ENCODE data around the gene SPOCD1.
"Not testable (repeated sequence)": the region's sequence is repeated elsewhere in the genome, so short reads cannot be mapped to it uniquely, and the experiment has no call there.

SPOCD1 gene

DNA sequence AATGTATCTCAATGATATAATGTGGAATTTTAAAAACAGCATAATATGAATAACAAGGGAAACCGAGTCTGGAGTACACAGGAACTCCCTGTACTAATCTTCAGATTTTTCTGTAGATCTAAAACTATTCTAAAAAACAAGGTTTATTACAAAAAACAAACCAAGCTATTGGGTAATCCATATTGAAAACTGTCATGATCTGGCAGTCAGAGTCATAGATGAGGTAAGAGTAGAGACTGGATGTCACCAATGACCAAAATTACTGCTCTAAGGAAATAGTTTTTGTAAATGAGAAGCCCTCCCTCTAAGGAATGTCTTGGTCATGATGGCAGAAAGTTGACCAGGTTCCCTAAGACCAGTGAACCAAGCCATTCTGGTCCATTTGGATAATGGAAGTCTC is 2.4 kb upstream of the SPOCD1 start:
- Histone ChIP-seq H3K27me3 (ENCODE audit: low read depth) (no peaks in the 10 kb centered on the region), H3K9me3 (no peaks in the 10 kb centered on the region), H3K36me3 (replicated peaks) (no peaks in the 10 kb centered on the region), H3K4me3 (no peak overlapping the region), H3K4me1 (0 out of 2 replicates have a peak, but pooled peaks cover 2% of the 10 kb centered on the region)
- in situ Hi-C loops (cut with MboI; ENCODE audit: low sequenced_read_pairs), result no loop called here
- no peak for DNase-seq (ENCODE audit: low spot score in 2 of 2)

- H3K4me1 ChIP-seq; in situ Hi-C loops (cut with MboI; ENCODE audit: low sequenced_read_pairs); H3K4me3 ChIP-seq; DNase-seq (ENCODE audit: low spot score in 2 of 2); H3K9me3 ChIP-seq; H3K36me3 ChIP-seq (replicated peaks); H3K27me3 ChIP-seq (ENCODE audit: low read depth): not testable (repeated sequence)
Measured at GRCh38 chr1:31816947-31817346, 1.1 kb upstream of the SPOCD1 start.

DNA sequence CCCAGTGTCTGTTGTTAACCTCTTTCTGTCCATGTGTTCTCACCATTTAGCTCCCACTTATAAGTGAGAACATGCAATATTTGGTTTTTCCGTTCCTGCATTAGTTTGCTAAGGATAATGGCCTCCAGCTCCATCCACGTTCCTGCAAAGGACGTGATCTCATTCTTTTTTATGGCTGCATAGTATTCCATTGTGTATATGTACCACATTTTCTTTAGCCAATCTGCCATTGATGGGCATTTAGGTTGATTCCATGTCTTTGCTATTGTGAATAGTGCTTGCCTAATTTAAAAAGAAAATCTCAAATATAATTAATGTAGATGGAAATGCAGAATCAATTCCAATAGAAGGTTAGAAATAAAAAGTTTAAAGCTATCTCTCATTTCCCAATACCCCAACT is 679 bp upstream of the SPOCD1 start:
- H3K4me3 ChIP-seq; in situ Hi-C loops (cut with MboI; ENCODE audit: low sequenced_read_pairs); H3K4me1 ChIP-seq; H3K9me3 ChIP-seq; H3K27me3 ChIP-seq (ENCODE audit: low read depth); H3K36me3 ChIP-seq (replicated peaks); DNase-seq (ENCODE audit: low spot score in 2 of 2): not testable (repeated sequence)

GRCh38 chr1:31815307-31815645 is 546 bp downstream of the SPOCD1 start:
- H3K4me1 ChIP-seq, result 0 out of 2 replicates have a peak, but pooled peaks cover 2% of the 10 kb centered on the region
- no peaks in the 10 kb centered on the region for H3K36me3 ChIP-seq (replicated peaks)
- H3K9me3 ChIP-seq, result no peaks in the 10 kb centered on the region
- DNase-seq (ENCODE audit: low spot score in 2 of 2), result no peak
- H3K27me3 ChIP-seq (ENCODE audit: low read depth), result no peaks in the 10 kb centered on the region
- no peak overlapping the region for H3K4me3 ChIP-seq
- in situ Hi-C loops (cut with MboI; ENCODE audit: low sequenced_read_pairs), result no loop called here

DNA sequence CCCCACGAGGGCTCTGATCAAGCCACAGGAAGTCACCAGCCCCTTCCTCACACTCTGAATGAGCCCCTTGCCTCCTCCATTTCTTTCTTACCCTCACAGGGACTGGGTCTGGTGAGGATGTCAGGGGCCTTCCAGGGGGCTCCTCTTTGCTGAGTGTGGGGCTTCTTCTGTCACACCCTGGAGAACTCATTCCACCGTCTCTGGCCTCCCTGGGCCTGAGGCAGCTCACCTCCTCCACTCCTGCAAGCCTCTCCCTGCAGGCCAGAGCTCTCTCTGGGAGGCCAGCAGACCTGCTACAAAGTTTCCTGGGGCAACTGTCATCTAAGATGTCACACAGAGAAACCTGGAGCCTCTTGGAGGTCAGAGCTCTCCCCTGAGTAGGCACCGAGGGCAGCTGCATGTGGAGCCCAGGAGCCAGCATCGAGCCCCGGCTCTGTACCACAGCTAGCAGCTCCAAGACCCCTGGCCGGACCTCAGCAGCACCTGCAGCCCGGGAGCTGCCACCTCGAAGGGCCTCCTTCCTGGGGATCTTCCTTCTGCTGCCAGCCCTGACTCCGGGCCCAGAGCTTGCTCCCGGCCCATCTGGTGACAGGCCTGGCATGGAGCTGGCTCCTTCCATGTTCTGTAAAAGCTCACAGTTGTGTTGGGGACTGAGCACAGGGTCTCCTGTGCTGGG is 1.1 kb downstream of the SPOCD1 start:
- Histone ChIP-seq H3K9me3 (no peaks in the 10 kb centered on the region), H3K27me3 (ENCODE audit: low read depth) (no peaks in the 10 kb centered on the region), H3K36me3 (replicated peaks) (no peaks in the 10 kb centered on the region), H3K4me1 (0 out of 2 replicates have a peak, but pooled peaks cover 2% of the 10 kb centered on the region), H3K4me3 (no peak overlapping the region)
- in situ Hi-C loops (cut with MboI; ENCODE audit: low sequenced_read_pairs), result no loop called here
- no peak for DNase-seq (ENCODE audit: low spot score in 2 of 2)

DNA sequence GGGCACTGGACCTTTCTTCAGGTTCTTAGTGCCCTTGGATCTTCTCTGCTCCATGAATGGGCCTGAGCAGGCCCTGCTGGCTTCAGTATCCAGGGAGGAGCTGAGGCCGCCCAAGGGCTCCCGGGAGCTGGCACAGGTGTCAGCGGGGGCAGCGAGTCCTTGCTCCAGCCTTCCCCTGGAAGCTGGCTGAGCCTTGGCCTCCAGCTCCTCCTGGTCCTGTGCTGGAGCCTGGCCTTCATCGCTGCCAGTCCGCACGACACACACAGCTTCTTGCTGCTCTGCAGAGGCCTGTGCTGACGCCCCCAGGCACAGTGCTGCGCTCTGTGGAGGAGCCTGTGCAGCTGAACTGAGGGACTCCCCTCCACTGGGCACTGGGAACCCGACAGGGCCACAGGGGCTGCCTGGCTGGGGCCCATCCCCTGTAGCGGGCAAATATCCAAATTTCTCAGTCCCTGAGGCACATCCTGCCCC is 1.7 kb downstream of the SPOCD1 start:
- Histone ChIP-seq H3K4me1 (0 out of 2 replicates have a peak, but pooled peaks cover 2% of the 10 kb centered on the region), H3K27me3 (ENCODE audit: low read depth) (no peaks in the 10 kb centered on the region), H3K4me3 (no peak overlapping the region), H3K36me3 (replicated peaks) (no peaks in the 10 kb centered on the region), H3K9me3 (no peaks in the 10 kb centered on the region)
- DNase-seq (ENCODE audit: low spot score in 2 of 2), result no peak
- in situ Hi-C loops (cut with MboI; ENCODE audit: low sequenced_read_pairs), result no loop called here

- H3K4me3 ChIP-seq, result no peak overlapping the region
- DNase-seq (ENCODE audit: low spot score in 2 of 2), result no peak
- 0 out of 2 replicates have a peak, but pooled peaks cover 2% of the 10 kb centered on the region for H3K4me1 ChIP-seq
- in situ Hi-C loops (cut with MboI; ENCODE audit: low sequenced_read_pairs), result no loop called here
- H3K27me3 ChIP-seq (ENCODE audit: low read depth), result peaks cover 8% of the 10 kb centered on the region; the same call in 1 of the 2 replicates
- H3K36me3 ChIP-seq (replicated peaks), result no peaks in the 10 kb centered on the region
- no peaks in the 10 kb centered on the region for H3K9me3 ChIP-seq
Measured at GRCh38 chr1:31812158-31812829, 3.5 kb downstream of the SPOCD1 start.

GRCh38 chr1:31811605-31812004 is 4.2 kb downstream of the SPOCD1 start:
- H3K4me3 ChIP-seq, result no peak overlapping the region
- peaks cover 8% of the 10 kb centered on the region; the same call in 1 of the 2 replicates for H3K27me3 ChIP-seq (ENCODE audit: low read depth)
- H3K4me1 ChIP-seq, result 0 out of 2 replicates have a peak, but pooled peaks cover 2% of the 10 kb centered on the region
- DNase-seq (ENCODE audit: low spot score in 2 of 2), result peak in 1 of 2 experiments; percentile 58
- no peaks in the 10 kb centered on the region for H3K36me3 ChIP-seq (replicated peaks)
- in situ Hi-C loops (cut with MboI; ENCODE audit: low sequenced_read_pairs), result no loop called here
- no peaks in the 10 kb centered on the region for H3K9me3 ChIP-seq

GRCh38 chr1:31809698-31810097 is 6.1 kb downstream of the SPOCD1 start:
- DNase-seq (ENCODE audit: low spot score in 2 of 2), result no peak
- H3K27me3 ChIP-seq (ENCODE audit: low read depth), result peaks cover 8% of the 10 kb centered on the region; the same call in 1 of the 2 replicates
- no peak overlapping the region for H3K4me3 ChIP-seq
- H3K4me1 ChIP-seq, result no peaks in the 10 kb centered on the region
- in situ Hi-C loops (cut with MboI; ENCODE audit: low sequenced_read_pairs), result no loop called here
- no peaks in the 10 kb centered on the region for H3K36me3 ChIP-seq (replicated peaks)
- H3K9me3 ChIP-seq, result no peaks in the 10 kb centered on the region

- H3K27me3 ChIP-seq (ENCODE audit: low read depth), result peaks cover 13% of the 10 kb centered on the region
- no peaks in the 10 kb centered on the region for H3K36me3 ChIP-seq (replicated peaks)
- in situ Hi-C loops (cut with MboI; ENCODE audit: low sequenced_read_pairs), result no loop called here
- H3K4me3 ChIP-seq, result no peak overlapping the region
- DNase-seq (ENCODE audit: low spot score in 2 of 2), result no peak
- H3K9me3 ChIP-seq, result no peaks in the 10 kb centered on the region
- H3K4me1 ChIP-seq, result no peaks in the 10 kb centered on the region; the same call in 1 of the 2 replicates
Measured at GRCh38 chr1:31807273-31808048, 8.4 kb downstream of the SPOCD1 start.

- DNase-seq (ENCODE audit: low spot score in 2 of 2), result no peak
- no peaks in the 10 kb centered on the region for H3K36me3 ChIP-seq (replicated peaks)
- no peak overlapping the region for H3K4me3 ChIP-seq
- H3K4me1 ChIP-seq, result peaks cover 3% of the 10 kb centered on the region
- peaks cover 13% of the 10 kb centered on the region for H3K27me3 ChIP-seq (ENCODE audit: low read depth)
- no peaks in the 10 kb centered on the region for H3K9me3 ChIP-seq
- in situ Hi-C loops (cut with MboI; ENCODE audit: low sequenced_read_pairs), result no loop called here
Measured at GRCh38 chr1:31805318-31805717, 10.5 kb downstream of the SPOCD1 start.

- in situ Hi-C loops (cut with MboI; ENCODE audit: low sequenced_read_pairs), result no loop called here
- no peak for DNase-seq (ENCODE audit: low spot score in 2 of 2)
- Histone ChIP-seq H3K9me3 (no peaks in the 10 kb centered on the region), H3K4me3 (no peak overlapping the region), H3K4me1 (peaks cover 3% of the 10 kb centered on the region), H3K36me3 (replicated peaks) (no peaks in the 10 kb centered on the region), H3K27me3 (ENCODE audit: low read depth) (peaks cover 13% of the 10 kb centered on the region)
Measured at GRCh38 chr1:31804098-31804497, 11.7 kb downstream of the SPOCD1 start.

- no peak for DNase-seq (ENCODE audit: low spot score in 2 of 2)
- in situ Hi-C loops (cut with MboI; ENCODE audit: low sequenced_read_pairs), result no loop called here
- Histone ChIP-seq H3K9me3 (no peaks in the 10 kb centered on the region), H3K4me1 (peaks cover 3% of the 10 kb centered on the region), H3K36me3 (replicated peaks) (no peaks in the 10 kb centered on the region), H3K27me3 (ENCODE audit: low read depth) (peaks cover 13% of the 10 kb centered on the region), H3K4me3 (no peak overlapping the region)
Measured at GRCh38 chr1:31803610-31804009, 12.2 kb downstream of the SPOCD1 start.

Measured in HAP-1 (cell line).